ENCODE data around the gene AGBL1. TPM values are rescaled to one million over a fixed set of nuclear protein-coding genes. Genes with fewer than 3 reads are reported as not detected.

AGBL1 gene
- total RNA-seq, 1 donor from 2014 or later: not detected

DNA sequence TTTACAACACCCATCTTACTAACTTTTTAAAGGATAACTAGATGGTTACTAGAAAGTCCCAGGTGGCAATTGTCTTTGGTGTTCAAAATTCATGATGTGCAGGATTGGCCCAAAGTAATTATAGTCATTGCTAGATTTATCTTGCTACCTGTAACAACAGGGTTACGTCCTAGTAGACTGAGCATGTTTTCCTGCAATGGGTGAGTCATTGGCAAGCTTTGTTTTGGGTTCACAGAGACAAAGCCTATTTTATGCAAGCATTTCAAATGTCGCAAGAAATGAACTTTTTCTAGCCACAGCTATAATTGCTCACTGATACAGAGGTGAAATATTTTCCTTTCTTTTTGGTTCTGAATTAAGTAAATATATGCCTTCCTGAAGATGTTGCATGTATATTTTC, 267.6 kb downstream of the AGBL1 start:
- Histone ChIP-seq H3K9ac (ENCODE audit: low read length) (no peak overlapping the region), H3K4me2 (ENCODE audit: low read length) (no peak overlapping the region), H3K4me3 (ENCODE audit: insufficient read depth, low read depth, low read length) (no peak overlapping the region), H3K4me1 (ENCODE audit: insufficient read depth, low read length) (no peaks in the 10 kb centered on the region), H4K20me1 (ENCODE audit: insufficient read depth, low read length) (no peaks in the 10 kb centered on the region), H2AFZ (ENCODE audit: low read depth, low read length) (no peak overlapping the region), H3K36me3 (ENCODE audit: insufficient read depth, low read length) (no peaks in the 10 kb centered on the region), H3K9me3 (ENCODE audit: insufficient read depth, low read depth, low read length) (no peaks in the 10 kb centered on the region), H3K79me2 (ENCODE audit: insufficient read depth, low read length) (no peaks in the 10 kb centered on the region), H3K27me3 (ENCODE audit: insufficient read depth, low read length) (no peaks in the 10 kb centered on the region), H3K27ac (ENCODE audit: low read depth, low read length) (no peak overlapping the region)
- H3K27ac Mint-ChIP-seq (ENCODE audit: unreplicated experiment): no peak overlapping the region
- FAIRE-seq (no peak), DNase-seq (ENCODE audit: low read depth) (peak; percentile 29)
- peaks cover 6% of the 10 kb centered on the region for H3K27me3 Mint-ChIP-seq (ENCODE audit: low read depth, unreplicated experiment)
- no peaks in the 10 kb centered on the region for H3K36me3 Mint-ChIP-seq (ENCODE audit: low read depth, unreplicated experiment)
- TF ChIP-seq CTCF (IDR thresholded peaks at IDR 0.05; ENCODE audit: insufficient read depth, low read depth, low read length) (no peak), EZH2 (IDR thresholded peaks at IDR 0.05; ENCODE audit: insufficient read depth, low read length) (no peak)
- no peak overlapping the region for H3K4me3 Mint-ChIP-seq (ENCODE audit: unreplicated experiment)
- H3K9me3 Mint-ChIP-seq (ENCODE audit: unreplicated experiment): no peaks in the 10 kb centered on the region
- no peaks in the 10 kb centered on the region for H3K4me1 Mint-ChIP-seq (ENCODE audit: low read depth, unreplicated experiment)

GRCh38 chr15:86349565-86349964, 269.9 kb downstream of the AGBL1 start:
- Histone ChIP-seq H3K9me3 (ENCODE audit: insufficient read depth, low read depth, low read length) (no peaks in the 10 kb centered on the region), H3K36me3 (ENCODE audit: insufficient read depth, low read length) (no peaks in the 10 kb centered on the region), H3K4me1 (ENCODE audit: insufficient read depth, low read length) (no peaks in the 10 kb centered on the region), H3K4me3 (ENCODE audit: insufficient read depth, low read depth, low read length) (no peak overlapping the region), H3K27ac (ENCODE audit: low read depth, low read length) (no peak overlapping the region), H3K9ac (ENCODE audit: low read length) (no peak overlapping the region), H3K79me2 (ENCODE audit: insufficient read depth, low read length) (no peaks in the 10 kb centered on the region), H3K27me3 (ENCODE audit: insufficient read depth, low read length) (no peaks in the 10 kb centered on the region), H4K20me1 (ENCODE audit: insufficient read depth, low read length) (no peaks in the 10 kb centered on the region), H3K4me2 (ENCODE audit: low read length) (no peak overlapping the region), H2AFZ (ENCODE audit: low read depth, low read length) (no peak overlapping the region)
- no peak for TF ChIP-seq EZH2 (IDR thresholded peaks at IDR 0.05; ENCODE audit: insufficient read depth, low read length)
- no peak for TF ChIP-seq CTCF (IDR thresholded peaks at IDR 0.05; ENCODE audit: insufficient read depth, low read depth, low read length)
- H3K36me3 Mint-ChIP-seq (ENCODE audit: low read depth, unreplicated experiment): no peaks in the 10 kb centered on the region
- no peak overlapping the region for H3K4me3 Mint-ChIP-seq (ENCODE audit: unreplicated experiment)
- no peaks in the 10 kb centered on the region for H3K4me1 Mint-ChIP-seq (ENCODE audit: low read depth, unreplicated experiment)
- no peaks in the 10 kb centered on the region for H3K27me3 Mint-ChIP-seq (ENCODE audit: low read depth, unreplicated experiment)
- DNase-seq (ENCODE audit: low read depth) (no peak), FAIRE-seq (no peak)
- no peak overlapping the region for H3K27ac Mint-ChIP-seq (ENCODE audit: unreplicated experiment)
- peaks cover 2% of the 10 kb centered on the region for H3K9me3 Mint-ChIP-seq (ENCODE audit: unreplicated experiment)

GRCh38 chr15:86353213-86353612, 273.5 kb downstream of the AGBL1 start:
- Mint-ChIP-seq H3K9me3 (ENCODE audit: unreplicated experiment) (peaks cover 2% of the 10 kb centered on the region), H3K36me3 (ENCODE audit: low read depth, unreplicated experiment) (no peaks in the 10 kb centered on the region), H3K27me3 (ENCODE audit: low read depth, unreplicated experiment) (peaks cover 3% of the 10 kb centered on the region), H3K4me3 (ENCODE audit: unreplicated experiment) (no peak overlapping the region), H3K27ac (ENCODE audit: unreplicated experiment) (no peak overlapping the region), H3K4me1 (ENCODE audit: low read depth, unreplicated experiment) (no peaks in the 10 kb centered on the region)
- Histone ChIP-seq H3K4me2 (ENCODE audit: low read length) (no peak overlapping the region), H4K20me1 (ENCODE audit: insufficient read depth, low read length) (no peaks in the 10 kb centered on the region), H3K36me3 (ENCODE audit: insufficient read depth, low read length) (no peaks in the 10 kb centered on the region), H3K27me3 (ENCODE audit: insufficient read depth, low read length) (no peaks in the 10 kb centered on the region), H3K4me1 (ENCODE audit: insufficient read depth, low read length) (no peaks in the 10 kb centered on the region), H3K9me3 (ENCODE audit: insufficient read depth, low read depth, low read length) (no peaks in the 10 kb centered on the region), H3K79me2 (ENCODE audit: insufficient read depth, low read length) (no peaks in the 10 kb centered on the region), H3K9ac (ENCODE audit: low read length) (no peak overlapping the region), H2AFZ (ENCODE audit: low read depth, low read length) (no peak overlapping the region), H3K27ac (ENCODE audit: low read depth, low read length) (no peak overlapping the region), H3K4me3 (ENCODE audit: insufficient read depth, low read depth, low read length) (no peak overlapping the region)
- DNase-seq (ENCODE audit: low read depth) (no peak), FAIRE-seq (no peak)
- no peak for TF ChIP-seq CTCF (IDR thresholded peaks at IDR 0.05; ENCODE audit: insufficient read depth, low read depth, low read length)
- TF ChIP-seq EZH2 (IDR thresholded peaks at IDR 0.05; ENCODE audit: insufficient read depth, low read length): no peak
